ENCODE data around the gene SYS1.

Gene SYS1

GRCh38 chr20:45354423-45355208 lies 8.3 kb upstream of the SYS1 start:
- Histone ChIP-seq H4K20me1 (no peaks in the 10 kb centered on the region), H3K36me3 (no peaks in the 10 kb centered on the region), H3K9ac (no peak overlapping the region), H3K4me3 (no peak overlapping the region), H3K4me1 (peaks cover 8% of the 10 kb centered on the region; the same call in 1 of the 2 replicates), H3K9me3 (no peaks in the 10 kb centered on the region), H3K4me2 (no peak overlapping the region), H3K27me3 (no peaks in the 10 kb centered on the region), H3K27ac (no peak overlapping the region)
- no peak for TF ChIP-seq Cebpa-rat (IDR thresholded peaks at IDR 0.05)

GRCh38 chr20:45355209-45356084 lies 7.5 kb upstream of the SYS1 start:
- no peak overlapping the region for H3K27ac ChIP-seq
- H3K9me3 ChIP-seq = no peaks in the 10 kb centered on the region
- H4K20me1 ChIP-seq = no peaks in the 10 kb centered on the region
- no peak for TF ChIP-seq Cebpa-rat (IDR thresholded peaks at IDR 0.05)
- no peaks in the 10 kb centered on the region for H3K36me3 ChIP-seq
- H3K4me3 ChIP-seq = no peak overlapping the region
- no peaks in the 10 kb centered on the region for H3K27me3 ChIP-seq
- no peak overlapping the region for H3K4me2 ChIP-seq
- H3K4me1 ChIP-seq = peaks cover 9% of the 10 kb centered on the region; the same call in 1 of the 2 replicates
- no peak overlapping the region for H3K9ac ChIP-seq

GRCh38 chr20:45358282-45359068 lies 4.5 kb upstream of the SYS1 start:
- Histone ChIP-seq H3K36me3 (no peaks in the 10 kb centered on the region), H3K4me3 (no peak overlapping the region), H3K27me3 (no peaks in the 10 kb centered on the region), H4K20me1 (0 out of 2 replicates have a peak, but pooled peaks cover under 1% of the 10 kb centered on the region), H3K9me3 (no peaks in the 10 kb centered on the region), H3K27ac (no peak overlapping the region), H3K4me2 (peak overlapping the region; percentile 12; the same call in 1 of the 2 replicates), H3K9ac (no peak overlapping the region), H3K4me1 (peaks cover 33% of the 10 kb centered on the region)
- no peak for TF ChIP-seq Cebpa-rat (IDR thresholded peaks at IDR 0.05)

GRCh38 chr20:45359069-45359405 lies 3.9 kb upstream of the SYS1 start:
- no peak for TF ChIP-seq Cebpa-rat (IDR thresholded peaks at IDR 0.05)
- H3K4me1 ChIP-seq = peaks cover 38% of the 10 kb centered on the region
- H3K9me3 ChIP-seq = no peaks in the 10 kb centered on the region
- no peak overlapping the region for H3K27ac ChIP-seq
- no peak overlapping the region for H3K9ac ChIP-seq
- no peaks in the 10 kb centered on the region for H3K36me3 ChIP-seq
- H3K4me2 ChIP-seq = no peak overlapping the region
- no peak overlapping the region for H3K4me3 ChIP-seq
- peaks cover 6% of the 10 kb centered on the region; the same call in 1 of the 2 replicates for H4K20me1 ChIP-seq
- no peaks in the 10 kb centered on the region for H3K27me3 ChIP-seq

- no peak overlapping the region for H3K4me2 ChIP-seq
- H3K27ac ChIP-seq = no peak overlapping the region
Measured at GRCh38 chr20:45359406-45360148, 3.4 kb upstream of the SYS1 start.

GRCh38 chr20:45361793-45362192 lies 1.2 kb upstream of the SYS1 start:
- peaks cover 34% of the 10 kb centered on the region for H4K20me1 ChIP-seq
- H3K4me2 ChIP-seq = peak overlapping the region; percentile 79
- peaks cover 15% of the 10 kb centered on the region for H3K36me3 ChIP-seq
- TF ChIP-seq Cebpa-rat (IDR thresholded peaks at IDR 0.05) = no peak
- H3K4me1 ChIP-seq = peaks cover 58% of the 10 kb centered on the region
- H3K9ac ChIP-seq = no peak overlapping the region
- H3K27ac ChIP-seq = no peak overlapping the region
- no peaks in the 10 kb centered on the region for H3K9me3 ChIP-seq
- no peak overlapping the region for H3K4me3 ChIP-seq
- no peaks in the 10 kb centered on the region for H3K27me3 ChIP-seq

More at GRCh38 chr20:45359406-45360148, 3.4 kb upstream of the SYS1 start:
- Histone ChIP-seq H3K4me3 (no peak overlapping the region), H3K36me3 (no peaks in the 10 kb centered on the region), H3K27me3 (no peaks in the 10 kb centered on the region), H4K20me1 (peaks cover 12% of the 10 kb centered on the region; the same call in 1 of the 2 replicates), H3K9me3 (no peaks in the 10 kb centered on the region), H3K9ac (no peak overlapping the region), H3K4me1 (peaks cover 44% of the 10 kb centered on the region)
- TF ChIP-seq Cebpa-rat (IDR thresholded peaks at IDR 0.05) = no peak

GRCh38 chr20:45363611-45364492 lies 896 bp downstream of the SYS1 start:
- no peaks in the 10 kb centered on the region for H3K27me3 ChIP-seq
- no peak for TF ChIP-seq Cebpa-rat (IDR thresholded peaks at IDR 0.05)
- peaks cover 71% of the 10 kb centered on the region for H3K4me1 ChIP-seq
- peaks cover 54% of the 10 kb centered on the region for H4K20me1 ChIP-seq
- peak overlapping the region; percentile 89 for H3K9ac ChIP-seq
- peaks cover 21% of the 10 kb centered on the region for H3K36me3 ChIP-seq
- H3K27ac ChIP-seq = peak overlapping the region; percentile 88
- peak overlapping the region; percentile 98 for H3K4me2 ChIP-seq
- peak overlapping the region; percentile 81 for H3K4me3 ChIP-seq
- H3K9me3 ChIP-seq = no peaks in the 10 kb centered on the region

- TF ChIP-seq Cebpa-rat (IDR thresholded peaks at IDR 0.05) = no peak
- Histone ChIP-seq H3K9ac (no peak overlapping the region), H3K27ac (no peak overlapping the region), H3K36me3 (peaks cover 21% of the 10 kb centered on the region), H3K27me3 (no peaks in the 10 kb centered on the region), H3K4me2 (no peak overlapping the region), H3K4me3 (no peak overlapping the region), H3K9me3 (no peaks in the 10 kb centered on the region), H3K4me1 (peaks cover 86% of the 10 kb centered on the region), H4K20me1 (peaks cover 71% of the 10 kb centered on the region)
Measured at GRCh38 chr20:45365444-45365970, 2.6 kb downstream of the SYS1 start.

Data from BLaER1 (cell line).